K562 (cell line): ENCODE measurements around the gene TAAR9. TPM values are rescaled to one million over a fixed set of nuclear protein-coding genes. Genes with fewer than 3 reads are reported as not detected.

Experiments
- ATAC-seq: fragments of 200-7000 bp; cut with Tn5 transposase; 3 replicates; pipeline ENCODE4 v1.9.1; 2020; ENCODE audit warnings: moderate library complexity
- BruUV-seq: library from RNA; stranded (reverse); fragments of 400-500 nt; replicated peaks from 2 replicates; lab custom pipeline; 2021; lab: Mats Ljungman, UMichigan
- CTCF ChIA-PET: fragments of 300-600 bp; formaldehyde crosslinking; extraction: SDS; loops from one replicate; lab custom pipeline; 2021; ENCODE audit warnings: low intra/inter-chr PET ratio; lab: Yijun Ruan, JAX
- POLR2A ChIA-PET: fragments of 300-600, 350-650 bp; sonication (Branson Sonifier 250); formaldehyde crosslinking; extraction: SDS; loops from one replicate; lab custom pipeline; 2021; ENCODE audit warnings: antibody characterized with exemption, inconsistent platforms; lab: Yijun Ruan, JAX
- DNase-seq, 4 experiments: peaks; one replicate each; pipeline versions ENCODE4 v3.0.0 to v3.0.0-alpha.2; 2011 to 2018; ENCODE audit warnings: low spot score in 3 of 4, mixed read lengths in 3 of 4; ENCODE audit errors: extremely low read depth in 1 of 4
- FAIRE-seq: peaks from 2 replicates; lab custom pipeline; 2011; peaks lifted over from hg19 to GRCh38; lab: Jason Lieb, UNC
- H2AFZ ChIP-seq: 2 replicates; pipeline ENCODE4 v1.6.0; 2011; ENCODE audit warnings: low read depth, low read length, control low read depth, inconsistent platforms
- H3K27ac ChIP-seq: fragments of 200-600 bp; 3 replicates; pipeline ENCODE4 v1.8.0; 2011; ENCODE audit warnings: low read depth, mild to moderate bottlenecking, control low read depth, inconsistent platforms, low read length, moderate library complexity, mixed read lengths; ENCODE audit errors: extremely low read depth
- H3K27me3 ChIP-seq, 2 experiments: fragments of 300-600 bp in 1 of 2; 2 replicates in 1 of 2; 3 replicates in 1 of 2; pipeline versions ENCODE4 v1.6.0 to v1.8.0; 2011; ENCODE audit warnings: inconsistent platforms in 2 of 2, low read length in 2 of 2, mild to moderate bottlenecking in 1 of 2, mixed read lengths in 1 of 2, moderate library complexity in 1 of 2; ENCODE audit not compliant: control insufficient read depth in 2 of 2, insufficient read depth in 2 of 2
- H3K36me3 ChIP-seq: fragments of 300-600 bp; 3 replicates; pipeline ENCODE4 v1.8.0; 2011; ENCODE audit warnings: mild to moderate bottlenecking, low read length, inconsistent platforms; ENCODE audit not compliant: control insufficient read depth, insufficient read depth
- H3K4me1 ChIP-seq, 2 experiments: fragments of 200-600 bp in 1 of 2; replicated peaks in 1 of 2; 2 replicates in 1 of 2; 3 replicates in 1 of 2; pipeline versions ENCODE4 v1.5.1 to v1.8.0; 2011; ENCODE audit warnings: inconsistent platforms in 2 of 2, low read length in 2 of 2, mild to moderate bottlenecking in 1 of 2, mixed read lengths in 1 of 2, moderate library complexity in 1 of 2; ENCODE audit not compliant: control insufficient read depth in 2 of 2, insufficient read depth in 2 of 2
- H3K4me2 ChIP-seq: 2 replicates; pipeline ENCODE4 v1.6.1; 2011; ENCODE audit warnings: low read length, control low read depth, inconsistent platforms, mixed read lengths; ENCODE audit not compliant: insufficient read depth
- H3K4me3 ChIP-seq: fragments of 200-600 bp; sonication (generic), shearing (Covaris generic); 2 replicates; pipeline ENCODE4 v1.5.1; 2016; ENCODE audit warnings: control low read depth, inconsistent platforms
- H3K79me2 ChIP-seq: fragments of 200-600 bp; 3 replicates; pipeline ENCODE4 v1.8.0; 2011; ENCODE audit warnings: low read length, inconsistent platforms; ENCODE audit not compliant: control insufficient read depth, insufficient read depth
- H3K9ac ChIP-seq, 2 experiments: 2 replicates each; pipeline versions ENCODE4 v1.6.0 to v1.6.1; 2011; ENCODE audit warnings: low read depth in 2 of 2, low read length in 2 of 2, control low read depth in 1 of 2, inconsistent platforms in 1 of 2, mild to moderate bottlenecking in 1 of 2, mixed read lengths in 1 of 2; ENCODE audit not compliant: insufficient read depth in 1 of 2
- H3K9me1 ChIP-seq: one replicate; pipeline ENCODE4 v1.6.0; 2011; ENCODE audit warnings: inconsistent platforms, mild to moderate bottlenecking, low read length, moderate library complexity; ENCODE audit not compliant: control insufficient read depth, insufficient read depth
- H3K9me3 ChIP-seq: replicated peaks from 2 replicates; pipeline ENCODE4 v1.5.1; 2011; ENCODE audit warnings: low read depth, low read length, inconsistent platforms; ENCODE audit not compliant: control insufficient read depth, insufficient read depth
- H4K20me1 ChIP-seq: replicated peaks from 2 replicates; pipeline ENCODE4 v1.6.1; 2011; ENCODE audit warnings: low read length, inconsistent platforms, mixed read lengths; ENCODE audit not compliant: control insufficient read depth, insufficient read depth
- LEF1 ChIP-seq: fragments of 450-650 bp; IDR thresholded peaks from 2 replicates; pipeline ENCODE4 v1.6.1; 2016; ENCODE audit warnings: mild to moderate bottlenecking
- NCOA4 ChIP-seq: fragments of 450-650 bp; IDR thresholded peaks from 2 replicates; pipeline ENCODE4 v1.6.1; 2018; ENCODE audit warnings: mild to moderate bottlenecking; ENCODE audit not compliant: partially characterized antibody
- NFE2 ChIP-seq: IDR thresholded peaks from 2 replicates; pipeline ENCODE4 v1.6.1; 2014; ENCODE audit warnings: antibody characterized with exemption, low read depth
- NR3C1 ChIP-seq: sonication (generic); formaldehyde crosslinking; IDR thresholded peaks from 2 replicates; pipeline ENCODE4 v1.8.1; 2022; ENCODE audit warnings: missing genetic modification reagents
- RUNX1 ChIP-seq: sonication (generic); IDR thresholded peaks from 2 replicates; pipeline ENCODE4 v1.6.1; 2016; ENCODE audit warnings: antibody characterized with exemption, low read depth
- ZNF583 ChIP-seq: fragments of 250-450 bp; sonication (Bioruptor Pico); IDR thresholded peaks from 2 replicates; pipeline ENCODE4 v1.4.0; 2020
- ZNF699 ChIP-seq: fragments of 250-450 bp; sonication (Bioruptor Pico); IDR thresholded peaks from 2 replicates; pipeline ENCODE4 v1.8.0; 2021; ENCODE audit warnings: mild to moderate bottlenecking, moderate library complexity; ENCODE audit not compliant: insufficient replicate concordance
- WGBS: fragments of 100-300 bp; shearing (Covaris generic); methylation state at CpG from one replicate; pipeline ENCODE4 v1.1.6; 2016; ENCODE audit warnings: low coverage, mixed read lengths; ENCODE audit not compliant: insufficient coverage; ENCODE audit errors: missing lambda C conversion rate; 5-methylcytosine and 5-hydroxymethylcytosine counted together
- in situ Hi-C: fragments of 300-500 bp; cut with MboI; formaldehyde crosslinking; loops from 4 replicates; pipeline ENCODE4 v1.15.0; 2018; ENCODE audit warnings: inconsistent platforms, mixed read lengths
- intact Hi-C: fragments of 100-400 bp; cut with micrococcal nuclease; formaldehyde crosslinking; loops from 2 replicates; pipeline ENCODE4 v1.14.2; 2022
- polyA plus RNA-seq, 8 experiments: library from polyadenylated mRNA; depleted of rRNA in 4 of 8; stranded (reverse) in 5 of 8; unstranded in 3 of 8; fragments of >200 nt; fragmentation: Nextera tagmentation in 2 of 8; fragmentation: Illumina TruSeq in 1 of 8; extraction: Ambion mirVana in 2 of 8; extraction: Trizol in 1 of 8; gene quantifications; 2 replicates each; pipeline versions ENCODE4 v1.2.1 to v1.2.3, GENCODE V29; 2011 to 2014; ENCODE audit warnings: inconsistent platforms in 1 of 8, missing spikeins in 1 of 8
- total RNA-seq, 7 experiments: library from RNA; depleted of rRNA in 6 of 7; stranded (reverse); fragments of >200 nt in 6 of 7; fragmentation: Illumina TruSeq in 2 of 7; extraction: Trizol in 2 of 7; gene quantifications; 2 replicates each; pipeline versions ENCODE4 v1.2.1 to v1.2.3, GENCODE V29; 2011 to 2021; ENCODE audit warnings: low replicate concordance in 1 of 7
- TF ChIP-seq, protein P1 (sequence below): fragments of 450-650 bp; IDR thresholded peaks from 2 replicates; pipeline ENCODE4 v1.6.1; 2016; ENCODE audit warnings: mild to moderate bottlenecking, moderate library complexity
- TF ChIP-seq, protein P2 (sequence below): fragments of 250-450 bp; sonication (Bioruptor Pico); IDR thresholded peaks from 2 replicates; pipeline ENCODE4 v1.8.0; 2022; ENCODE audit warnings: inconsistent platforms, mild to moderate bottlenecking, moderate library complexity, borderline replicate concordance

TAAR9 gene
- total and polyA plus RNA-seq, 9 of the 15 experiments (the other 6 are each of a cell fraction or from before 2014, with no cell fraction given) = not detected

DNA sequence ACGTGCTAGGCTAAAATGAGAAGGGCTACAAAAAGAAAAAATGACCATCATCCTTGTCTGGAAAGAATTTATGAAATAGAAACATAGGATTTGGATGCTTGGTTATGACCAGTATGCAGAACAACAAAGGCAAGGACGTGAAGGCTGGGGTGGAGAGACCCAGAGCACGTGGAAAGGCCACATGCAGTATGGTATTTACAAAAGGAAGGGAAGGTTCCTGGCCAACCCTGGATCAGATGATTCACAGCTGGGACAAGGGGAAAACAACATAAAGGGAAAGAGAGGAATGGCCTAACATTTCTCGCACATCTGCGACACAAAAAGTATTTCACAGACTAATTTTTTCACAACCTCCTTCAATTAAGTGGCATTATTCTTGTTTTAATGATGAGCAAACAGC, 33.3 kb upstream of the TAAR9 start (continued):
- no peak for TF ChIP-seq NFE2
- no peak for TF ChIP-seq NCOA4
- no peak for TF ChIP-seq ZNF699 (CRISPR knock-in tag)
- TF ChIP-seq, all 486 proteins: peak for 0

GRCh38 chr6:132505158-132505557, 32.9 kb upstream of the TAAR9 start:
- H3K4me3 ChIP-seq = no peak overlapping the region
- FAIRE-seq (no peak), DNase-seq (no peak), ATAC-seq (no peak)
- POLR2A ChIA-PET = no interaction called here
- peaks cover 29% of the 10 kb centered on the region for H3K36me3 ChIP-seq
- WGBS = 86% methylated on average over 1 of the region's 1 CpG
- in situ Hi-C loops (loop anchor here (25.0 kb wide), 1 partner anchor 1582 kb away; no protein-coding TSS in a partner anchor), intact Hi-C loops (no loop called here)
- peaks cover 58% of the 10 kb centered on the region for H3K79me2 ChIP-seq
- H3K4me2 ChIP-seq = no peak overlapping the region
- H3K27ac ChIP-seq = no peak overlapping the region
- no peaks in the 10 kb centered on the region for H3K9me1 ChIP-seq
- H3K9ac ChIP-seq = no peak overlapping the region
- CTCF ChIA-PET = no interaction called here
- no peaks in the 10 kb centered on the region for H3K9me3 ChIP-seq
- BruUV-seq = no TSS peak
- no peaks in the 10 kb centered on the region; the same call in 1 of the 2 replicates for H4K20me1 ChIP-seq
- no peaks in the 10 kb centered on the region for H3K27me3 ChIP-seq
- no peak overlapping the region for H2AFZ ChIP-seq
- no peaks in the 10 kb centered on the region; a peak in 1 of 5 replicates for H3K4me1 ChIP-seq
- TF ChIP-seq NR3C1 (CRISPR knock-in tag) (no peak), RUNX1 (no peak), ZNF583 (CRISPR knock-in tag) (no peak), LEF1 (no peak)
- TF ChIP-seq, protein P1, sequence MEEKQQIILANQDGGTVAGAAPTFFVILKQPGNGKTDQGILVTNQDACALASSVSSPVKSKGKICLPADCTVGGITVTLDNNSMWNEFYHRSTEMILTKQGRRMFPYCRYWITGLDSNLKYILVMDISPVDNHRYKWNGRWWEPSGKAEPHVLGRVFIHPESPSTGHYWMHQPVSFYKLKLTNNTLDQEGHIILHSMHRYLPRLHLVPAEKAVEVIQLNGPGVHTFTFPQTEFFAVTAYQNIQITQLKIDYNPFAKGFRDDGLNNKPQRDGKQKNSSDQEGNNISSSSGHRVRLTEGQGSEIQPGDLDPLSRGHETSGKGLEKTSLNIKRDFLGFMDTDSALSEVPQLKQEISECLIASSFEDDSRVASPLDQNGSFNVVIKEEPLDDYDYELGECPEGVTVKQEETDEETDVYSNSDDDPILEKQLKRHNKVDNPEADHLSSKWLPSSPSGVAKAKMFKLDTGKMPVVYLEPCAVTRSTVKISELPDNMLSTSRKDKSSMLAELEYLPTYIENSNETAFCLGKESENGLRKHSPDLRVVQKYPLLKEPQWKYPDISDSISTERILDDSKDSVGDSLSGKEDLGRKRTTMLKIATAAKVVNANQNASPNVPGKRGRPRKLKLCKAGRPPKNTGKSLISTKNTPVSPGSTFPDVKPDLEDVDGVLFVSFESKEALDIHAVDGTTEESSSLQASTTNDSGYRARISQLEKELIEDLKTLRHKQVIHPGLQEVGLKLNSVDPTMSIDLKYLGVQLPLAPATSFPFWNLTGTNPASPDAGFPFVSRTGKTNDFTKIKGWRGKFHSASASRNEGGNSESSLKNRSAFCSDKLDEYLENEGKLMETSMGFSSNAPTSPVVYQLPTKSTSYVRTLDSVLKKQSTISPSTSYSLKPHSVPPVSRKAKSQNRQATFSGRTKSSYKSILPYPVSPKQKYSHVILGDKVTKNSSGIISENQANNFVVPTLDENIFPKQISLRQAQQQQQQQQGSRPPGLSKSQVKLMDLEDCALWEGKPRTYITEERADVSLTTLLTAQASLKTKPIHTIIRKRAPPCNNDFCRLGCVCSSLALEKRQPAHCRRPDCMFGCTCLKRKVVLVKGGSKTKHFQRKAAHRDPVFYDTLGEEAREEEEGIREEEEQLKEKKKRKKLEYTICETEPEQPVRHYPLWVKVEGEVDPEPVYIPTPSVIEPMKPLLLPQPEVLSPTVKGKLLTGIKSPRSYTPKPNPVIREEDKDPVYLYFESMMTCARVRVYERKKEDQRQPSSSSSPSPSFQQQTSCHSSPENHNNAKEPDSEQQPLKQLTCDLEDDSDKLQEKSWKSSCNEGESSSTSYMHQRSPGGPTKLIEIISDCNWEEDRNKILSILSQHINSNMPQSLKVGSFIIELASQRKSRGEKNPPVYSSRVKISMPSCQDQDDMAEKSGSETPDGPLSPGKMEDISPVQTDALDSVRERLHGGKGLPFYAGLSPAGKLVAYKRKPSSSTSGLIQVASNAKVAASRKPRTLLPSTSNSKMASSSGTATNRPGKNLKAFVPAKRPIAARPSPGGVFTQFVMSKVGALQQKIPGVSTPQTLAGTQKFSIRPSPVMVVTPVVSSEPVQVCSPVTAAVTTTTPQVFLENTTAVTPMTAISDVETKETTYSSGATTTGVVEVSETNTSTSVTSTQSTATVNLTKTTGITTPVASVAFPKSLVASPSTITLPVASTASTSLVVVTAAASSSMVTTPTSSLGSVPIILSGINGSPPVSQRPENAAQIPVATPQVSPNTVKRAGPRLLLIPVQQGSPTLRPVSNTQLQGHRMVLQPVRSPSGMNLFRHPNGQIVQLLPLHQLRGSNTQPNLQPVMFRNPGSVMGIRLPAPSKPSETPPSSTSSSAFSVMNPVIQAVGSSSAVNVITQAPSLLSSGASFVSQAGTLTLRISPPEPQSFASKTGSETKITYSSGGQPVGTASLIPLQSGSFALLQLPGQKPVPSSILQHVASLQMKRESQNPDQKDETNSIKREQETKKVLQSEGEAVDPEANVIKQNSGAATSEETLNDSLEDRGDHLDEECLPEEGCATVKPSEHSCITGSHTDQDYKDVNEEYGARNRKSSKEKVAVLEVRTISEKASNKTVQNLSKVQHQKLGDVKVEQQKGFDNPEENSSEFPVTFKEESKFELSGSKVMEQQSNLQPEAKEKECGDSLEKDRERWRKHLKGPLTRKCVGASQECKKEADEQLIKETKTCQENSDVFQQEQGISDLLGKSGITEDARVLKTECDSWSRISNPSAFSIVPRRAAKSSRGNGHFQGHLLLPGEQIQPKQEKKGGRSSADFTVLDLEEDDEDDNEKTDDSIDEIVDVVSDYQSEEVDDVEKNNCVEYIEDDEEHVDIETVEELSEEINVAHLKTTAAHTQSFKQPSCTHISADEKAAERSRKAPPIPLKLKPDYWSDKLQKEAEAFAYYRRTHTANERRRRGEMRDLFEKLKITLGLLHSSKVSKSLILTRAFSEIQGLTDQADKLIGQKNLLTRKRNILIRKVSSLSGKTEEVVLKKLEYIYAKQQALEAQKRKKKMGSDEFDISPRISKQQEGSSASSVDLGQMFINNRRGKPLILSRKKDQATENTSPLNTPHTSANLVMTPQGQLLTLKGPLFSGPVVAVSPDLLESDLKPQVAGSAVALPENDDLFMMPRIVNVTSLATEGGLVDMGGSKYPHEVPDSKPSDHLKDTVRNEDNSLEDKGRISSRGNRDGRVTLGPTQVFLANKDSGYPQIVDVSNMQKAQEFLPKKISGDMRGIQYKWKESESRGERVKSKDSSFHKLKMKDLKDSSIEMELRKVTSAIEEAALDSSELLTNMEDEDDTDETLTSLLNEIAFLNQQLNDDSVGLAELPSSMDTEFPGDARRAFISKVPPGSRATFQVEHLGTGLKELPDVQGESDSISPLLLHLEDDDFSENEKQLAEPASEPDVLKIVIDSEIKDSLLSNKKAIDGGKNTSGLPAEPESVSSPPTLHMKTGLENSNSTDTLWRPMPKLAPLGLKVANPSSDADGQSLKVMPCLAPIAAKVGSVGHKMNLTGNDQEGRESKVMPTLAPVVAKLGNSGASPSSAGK = no peak
- TF ChIP-seq, protein P2, sequence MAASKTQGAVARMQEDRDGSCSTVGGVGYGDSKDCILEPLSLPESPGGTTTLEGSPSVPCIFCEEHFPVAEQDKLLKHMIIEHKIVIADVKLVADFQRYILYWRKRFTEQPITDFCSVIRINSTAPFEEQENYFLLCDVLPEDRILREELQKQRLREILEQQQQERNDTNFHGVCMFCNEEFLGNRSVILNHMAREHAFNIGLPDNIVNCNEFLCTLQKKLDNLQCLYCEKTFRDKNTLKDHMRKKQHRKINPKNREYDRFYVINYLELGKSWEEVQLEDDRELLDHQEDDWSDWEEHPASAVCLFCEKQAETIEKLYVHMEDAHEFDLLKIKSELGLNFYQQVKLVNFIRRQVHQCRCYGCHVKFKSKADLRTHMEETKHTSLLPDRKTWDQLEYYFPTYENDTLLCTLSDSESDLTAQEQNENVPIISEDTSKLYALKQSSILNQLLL (CRISPR knock-in tag) = no peak
